Islet precursor cell (in vitro differentiated cells): ENCODE results near the gene IL17RA.

Experiments
- DNase-seq: peaks from one replicate; pipeline ENCODE4 v3.0.0-alpha.2; 2018

IL17RA gene

GRCh38 chr22:17159504-17159951 lies 74.7 kb downstream of the IL17RA start:
- no peak for DNase-seq

GRCh38 chr22:17161991-17162390 lies 77.2 kb downstream of the IL17RA start:
- no peak for DNase-seq

- no peak for DNase-seq
These were observed 77.9 kb downstream of the IL17RA start for GRCh38 chr22:17162731-17163130.

- DNase-seq: no peak
These were observed 79.7 kb downstream of the IL17RA start for GRCh38 chr22:17164392-17165024.
